NCI-H2081 (cell line): Measurements from ENCODE around the gene MDK.

ENCODE experiments used
- DNase-seq, 2 experiments: peaks; one replicate each; lab custom pipeline; 2025; lab: John Stamatoyannopoulos, UW

The MDK gene

GRCh38 chr11:46382646-46383403, 1.4 kb downstream of the MDK start:
- peak; percentile 29 to 33 for DNase-seq

GRCh38 chr11:46383404-46383758, 1.9 kb downstream of the MDK start:
- no peak for DNase-seq

- no peak for DNase-seq
Measured at GRCh38 chr11:46383974-46384701, 2.7 kb downstream of the MDK start.

- no peak for DNase-seq
Measured at GRCh38 chr11:46385169-46386004, 3.9 kb downstream of the MDK start.

GRCh38 chr11:46386005-46386578, 4.6 kb downstream of the MDK start:
- no peak for DNase-seq

GRCh38 chr11:46386674-46387073, 5.2 kb downstream of the MDK start:
- DNase-seq = no peak

GRCh38 chr11:46387456-46387855, 6.0 kb downstream of the MDK start:
- DNase-seq = no peak

- DNase-seq = no peak
Measured at GRCh38 chr11:46387919-46388618, 6.6 kb downstream of the MDK start.

GRCh38 chr11:46388619-46389449, 7.4 kb downstream of the MDK start:
- no peak for DNase-seq

- DNase-seq = peak; percentile 79 to 82
Measured at GRCh38 chr11:46389450-46390330, 8.2 kb downstream of the MDK start.

- DNase-seq = no peak
Measured at GRCh38 chr11:46390331-46391171, 9.1 kb downstream of the MDK start.

GRCh38 chr11:46391186-46391577, 9.7 kb downstream of the MDK start:
- DNase-seq = no peak

GRCh38 chr11:46391578-46392420, 10.3 kb downstream of the MDK start, which contains the start of gene CHRM4:
Gene CHRM4, minus strand, starts transcription at chr11:46391776. Its CDS starts 5,219 bp downstream, at chr11:46386557.
- DNase-seq = peak; percentile 61 to 69

- DNase-seq = no peak
Measured at GRCh38 chr11:46392421-46393230, 11.2 kb downstream of the MDK start.

GRCh38 chr11:46393231-46393616, 11.8 kb downstream of the MDK start:
- DNase-seq = no peak

GRCh38 chr11:46393759-46394158, 12.3 kb downstream of the MDK start:
- DNase-seq = no peak

- DNase-seq = no peak
Measured at GRCh38 chr11:46397526-46397925, 16.1 kb downstream of the MDK start.
